NCI-H1417 (cell line): ENCODE data around the gene ZNF593OS.

ENCODE experiments used
- DNase-seq, 3 experiments: peaks; one replicate each; lab custom pipeline; 2025; lab: John Stamatoyannopoulos, UW

ZNF593OS gene

GRCh38 chr1:26158908-26159742, 12.5 kb downstream of the ZNF593OS start, which contains the start of gene FAM110D:
FAM110D (plus strand) TSS chr1:26159079; CDS start chr1:26161292, 2,213 bp downstream.
- no peak for DNase-seq

GRCh38 chr1:26158271-26158907, 13.2 kb downstream of the ZNF593OS start:
- DNase-seq = no peak

GRCh38 chr1:26156285-26157038, 15.2 kb downstream of the ZNF593OS start:
- DNase-seq = peak in 2 of 3 experiments; percentile 25 to 33

- DNase-seq = no peak
These were observed 16.0 kb downstream of the ZNF593OS start for GRCh38 chr1:26155370-26156284.

- DNase-seq = no peak
These were observed 16.9 kb downstream of the ZNF593OS start for GRCh38 chr1:26154750-26155149.

DNA sequence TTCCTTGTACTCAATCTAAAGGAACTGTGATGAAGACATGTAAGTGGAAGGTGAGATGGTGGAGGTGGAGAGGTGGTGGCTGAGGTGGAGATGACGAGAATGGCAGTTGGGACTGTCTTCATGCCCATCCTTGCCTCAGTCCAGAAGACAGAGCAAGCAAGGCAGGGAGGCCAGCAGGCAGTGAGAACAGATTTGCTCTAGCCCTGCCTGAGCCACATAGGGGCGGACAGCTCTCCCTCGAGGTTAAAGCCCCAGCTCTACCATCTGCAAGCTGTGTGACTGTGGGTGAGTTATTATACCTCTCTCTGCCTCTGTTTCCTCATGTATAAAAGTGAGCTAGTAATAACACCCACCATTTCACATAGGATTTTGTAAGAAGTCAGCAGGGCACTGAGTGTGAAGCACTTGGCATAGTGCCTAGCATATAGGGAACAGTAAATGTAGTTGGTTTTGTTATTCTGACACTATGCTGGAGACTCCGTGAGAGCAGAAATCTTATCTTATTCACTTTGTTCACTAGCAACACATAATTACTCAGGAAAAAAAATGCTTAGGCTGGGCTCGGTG, 17.6 kb downstream of the ZNF593OS start:
- DNase-seq = no peak

GRCh38 chr1:26148887-26149286, 22.7 kb downstream of the ZNF593OS start:
- DNase-seq = no peak

GRCh38 chr1:26145960-26146294, 25.7 kb downstream of the ZNF593OS start:
- DNase-seq = no peak

DNA sequence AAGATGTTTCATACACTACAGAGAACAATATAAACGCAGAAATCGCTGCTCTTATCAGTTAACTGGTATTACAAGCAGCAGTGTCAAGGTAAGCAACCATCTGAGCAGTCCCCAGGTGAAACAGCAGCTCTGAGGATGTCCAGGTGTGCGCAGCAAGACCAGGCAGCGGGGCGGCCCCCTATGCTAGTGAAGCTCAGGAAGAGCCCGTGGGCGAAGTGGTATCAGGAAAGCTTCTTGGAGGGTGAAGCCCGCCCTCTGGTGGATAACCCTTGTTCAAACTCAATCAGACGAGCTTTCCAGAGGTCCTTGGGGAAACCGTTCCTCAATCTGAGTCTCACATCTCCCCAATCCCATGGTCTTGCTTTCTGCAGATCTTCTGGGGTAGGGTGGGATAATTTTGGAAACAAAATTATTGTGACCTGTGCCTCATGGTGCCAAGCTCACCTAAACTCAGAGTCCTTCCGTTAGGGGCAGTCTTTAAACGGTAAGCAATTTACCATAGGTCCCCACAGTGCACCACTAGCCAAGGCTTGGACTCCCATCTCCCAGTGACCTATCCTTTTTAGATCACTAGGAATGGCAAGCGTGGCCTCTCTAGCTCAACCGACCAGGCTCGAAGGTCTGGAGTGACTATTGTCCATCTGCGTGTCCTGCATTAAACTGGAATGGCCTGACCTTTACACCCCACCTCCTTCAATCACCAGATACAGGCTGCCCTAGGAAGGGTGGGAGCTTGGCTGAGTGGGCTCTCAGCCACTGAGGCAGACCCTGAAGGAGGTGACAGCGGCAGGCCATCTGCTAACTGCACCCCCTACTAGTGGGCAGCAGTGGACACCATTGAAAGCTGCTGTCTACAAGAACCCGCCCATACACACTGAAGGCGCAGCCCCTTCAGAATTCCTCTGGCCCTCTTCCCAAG, 26.3 kb downstream of the ZNF593OS start:
- peak; percentile 83 to 95 (median 89) for DNase-seq

DNA sequence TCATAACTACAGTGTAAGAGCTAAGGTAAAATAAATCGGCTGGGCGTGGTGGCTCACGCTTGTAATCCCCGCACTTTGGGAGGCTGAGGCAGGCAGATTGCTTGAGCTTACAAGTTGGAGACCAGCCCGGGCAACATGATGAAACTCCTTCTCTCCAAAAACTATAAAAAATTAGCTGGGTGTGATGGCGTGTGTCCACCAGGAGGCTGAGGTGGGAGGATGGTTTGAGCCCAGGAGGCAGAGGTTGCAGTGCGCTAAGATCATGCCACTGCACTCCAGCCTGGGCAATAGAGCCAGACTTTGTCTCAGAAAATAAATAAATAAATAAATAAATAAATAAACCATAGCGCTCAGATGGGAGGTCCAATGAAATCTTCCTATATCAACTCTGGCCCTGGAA, 29.5 kb downstream of the ZNF593OS start:
- DNase-seq = no peak

GRCh38 chr1:26138974-26139558, 32.6 kb downstream of the ZNF593OS start:
- DNase-seq = no peak

- DNase-seq = no peak
These were observed 37.2 kb downstream of the ZNF593OS start for GRCh38 chr1:26134466-26134865.

DNA sequence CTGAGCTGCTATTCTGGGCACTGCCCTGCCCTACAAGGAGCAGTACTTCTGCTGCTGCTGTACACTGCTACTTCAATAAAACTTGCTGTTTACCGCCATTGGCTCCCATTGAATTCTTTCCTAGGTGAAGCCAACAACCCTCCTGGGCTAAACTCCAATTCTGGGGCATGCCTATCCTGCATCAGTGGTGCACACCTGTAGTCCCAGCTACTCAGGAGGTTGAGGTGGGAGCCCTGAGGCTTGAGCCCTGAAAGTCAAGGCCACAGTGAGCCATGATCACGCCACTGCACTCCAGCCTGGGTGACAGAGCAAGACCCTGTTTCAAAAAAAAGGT, 38.8 kb downstream of the ZNF593OS start:
- DNase-seq = no peak

GRCh38 chr1:26132128-26132833, 39.4 kb downstream of the ZNF593OS start:
- DNase-seq = peak in 1 of 3 experiments; percentile 15

DNA sequence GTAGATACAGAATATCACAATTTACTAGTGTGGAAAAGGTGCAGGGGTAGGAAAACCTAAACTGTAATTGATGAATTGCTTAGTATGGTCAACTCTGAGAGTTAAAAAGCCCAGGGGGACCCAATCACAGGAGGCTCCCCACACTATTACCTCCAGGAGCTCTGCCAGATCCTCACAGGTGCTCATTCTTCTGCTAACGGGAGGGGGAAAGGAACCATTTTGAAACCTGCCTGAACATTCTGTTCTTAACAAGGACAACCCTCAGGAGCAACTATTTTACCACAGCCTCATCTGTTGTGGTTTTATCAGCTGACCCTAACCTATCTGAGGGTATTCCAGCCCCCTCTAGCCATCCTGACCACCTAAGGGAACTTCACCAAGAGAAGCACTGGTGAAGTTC, 40.9 kb downstream of the ZNF593OS start:
- no peak for DNase-seq

DNA sequence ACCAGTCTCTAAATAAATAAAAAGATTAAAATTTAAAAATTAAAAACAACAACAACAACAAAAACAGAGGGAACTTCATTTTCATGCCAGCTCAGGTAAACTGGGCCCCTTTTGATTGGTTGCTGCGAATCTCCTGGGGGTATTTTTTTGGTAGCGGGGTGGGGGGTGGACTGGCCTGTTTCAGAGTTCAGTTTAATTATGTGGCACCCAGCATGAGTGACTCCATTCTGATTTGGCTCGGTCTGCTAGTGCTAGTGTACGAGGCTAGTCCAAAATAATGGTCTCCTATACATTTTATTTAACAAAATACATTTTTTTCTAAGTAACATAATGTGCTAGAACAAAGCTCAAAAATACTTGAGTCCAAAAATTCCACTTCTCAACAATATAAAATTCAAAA, 41.9 kb downstream of the ZNF593OS start:
- no peak for DNase-seq

- DNase-seq = no peak
These were observed 44.1 kb downstream of the ZNF593OS start for GRCh38 chr1:26127235-26128163.
